Amniotic stem cell (primary cell): ENCODE measurements around the gene COQ8A.
"Not testable (repeated sequence)": the region's sequence is repeated elsewhere in the genome, so short reads cannot be mapped to it uniquely, and the experiment has no call there.

ENCODE experiments used
- DNase-seq: peaks from one replicate; lab custom pipeline; 2025; lab: John Stamatoyannopoulos, UW

The COQ8A gene

GRCh38 chr1:226985239-226985838, 45.2 kb downstream of the COQ8A start:
- no peak for DNase-seq

DNA sequence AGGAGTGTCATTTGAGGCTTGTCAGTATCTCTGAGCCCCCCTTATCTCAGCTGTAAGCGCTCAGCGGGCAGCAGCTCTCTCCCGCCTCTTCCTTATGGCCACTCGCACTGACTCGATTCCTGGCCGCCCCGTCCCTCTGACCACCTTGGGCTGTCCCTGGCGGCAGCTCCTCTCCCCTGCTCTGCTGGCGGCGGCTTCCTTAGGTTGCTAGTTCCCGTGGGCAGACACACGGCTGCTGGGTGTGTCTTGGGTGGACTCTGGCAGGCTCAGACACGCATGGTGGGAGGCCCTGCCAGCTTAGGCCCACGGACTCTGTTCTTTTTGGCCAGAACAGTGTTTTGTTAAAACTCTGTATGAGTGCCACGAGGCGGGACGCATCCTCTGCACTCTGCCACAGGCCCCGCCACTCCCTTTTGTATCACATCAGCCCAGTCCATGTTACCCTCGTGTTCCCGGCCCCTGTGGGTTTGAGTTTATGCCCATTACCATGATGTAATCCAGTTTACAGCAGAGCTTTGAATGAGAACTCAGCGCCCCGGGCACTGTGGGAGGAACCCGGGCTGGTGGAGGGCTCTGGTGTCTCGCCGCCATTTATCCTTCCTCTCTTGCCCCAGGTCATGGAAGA, 45.9 kb downstream of the COQ8A start:
- no peak for DNase-seq

GRCh38 chr1:226986496-226987178, 46.5 kb downstream of the COQ8A start:
- DNase-seq = no peak

- DNase-seq = no peak
Measured at GRCh38 chr1:226987179-226987536, 47.1 kb downstream of the COQ8A start.

GRCh38 chr1:226987623-226988333, 47.7 kb downstream of the COQ8A start:
- DNase-seq = no peak

DNA sequence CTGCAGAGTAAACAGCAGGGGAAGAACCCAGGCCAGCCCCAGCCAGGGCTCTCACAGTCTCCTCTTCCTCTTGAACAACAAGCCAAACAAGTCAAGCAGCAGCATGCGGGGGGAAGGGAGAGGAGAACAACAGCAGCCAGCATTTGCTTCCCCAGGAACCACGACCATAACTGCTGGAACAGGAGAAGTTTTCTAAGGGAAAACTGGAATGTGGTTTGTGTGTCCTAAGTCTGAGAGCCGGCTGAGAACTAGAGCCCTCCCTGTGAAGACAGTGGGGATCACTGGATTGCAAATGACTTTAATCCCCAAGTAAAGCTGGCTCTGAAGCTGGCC, 48.2 kb downstream of the COQ8A start:
- no peak for DNase-seq

DNA sequence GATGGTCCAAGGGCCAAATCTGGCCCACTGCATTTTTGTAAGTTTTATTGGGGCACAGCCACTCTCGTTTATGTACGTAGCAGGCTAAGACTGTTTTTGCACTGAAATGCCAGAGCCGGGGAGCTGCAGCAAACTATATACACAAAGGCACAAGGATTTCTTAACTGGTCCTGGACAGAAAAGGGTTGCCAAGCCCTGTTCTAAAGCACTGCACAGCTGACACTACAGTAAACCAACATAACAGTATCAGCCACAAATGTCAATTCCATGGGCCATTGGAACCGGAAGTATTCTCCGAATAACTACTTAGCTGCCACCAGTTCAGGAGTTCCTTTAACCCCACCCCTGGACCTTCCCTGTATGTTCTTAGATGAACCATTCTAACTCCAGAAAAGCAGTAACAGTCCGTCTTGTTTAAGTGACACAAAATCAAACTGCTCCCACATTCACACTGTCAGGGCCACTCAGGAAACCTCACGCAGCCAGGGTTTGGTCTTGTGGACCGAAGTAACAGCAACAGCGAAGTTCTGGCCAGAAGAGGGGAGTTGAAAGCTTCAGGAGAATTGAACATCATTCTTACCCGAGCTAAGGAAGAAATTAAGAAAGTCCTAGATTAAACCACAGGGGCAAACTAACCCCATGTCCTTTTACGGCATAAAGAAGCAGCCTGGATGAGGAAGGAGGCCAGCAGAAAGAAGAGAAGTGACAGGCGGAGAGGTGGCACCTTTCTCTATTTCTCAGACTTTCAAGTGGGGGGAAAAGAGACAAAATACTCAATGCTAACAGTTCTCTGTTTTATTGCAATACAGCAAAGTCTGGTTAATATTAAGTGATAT, 49.2 kb downstream of the COQ8A start:
- DNase-seq = no peak

DNA sequence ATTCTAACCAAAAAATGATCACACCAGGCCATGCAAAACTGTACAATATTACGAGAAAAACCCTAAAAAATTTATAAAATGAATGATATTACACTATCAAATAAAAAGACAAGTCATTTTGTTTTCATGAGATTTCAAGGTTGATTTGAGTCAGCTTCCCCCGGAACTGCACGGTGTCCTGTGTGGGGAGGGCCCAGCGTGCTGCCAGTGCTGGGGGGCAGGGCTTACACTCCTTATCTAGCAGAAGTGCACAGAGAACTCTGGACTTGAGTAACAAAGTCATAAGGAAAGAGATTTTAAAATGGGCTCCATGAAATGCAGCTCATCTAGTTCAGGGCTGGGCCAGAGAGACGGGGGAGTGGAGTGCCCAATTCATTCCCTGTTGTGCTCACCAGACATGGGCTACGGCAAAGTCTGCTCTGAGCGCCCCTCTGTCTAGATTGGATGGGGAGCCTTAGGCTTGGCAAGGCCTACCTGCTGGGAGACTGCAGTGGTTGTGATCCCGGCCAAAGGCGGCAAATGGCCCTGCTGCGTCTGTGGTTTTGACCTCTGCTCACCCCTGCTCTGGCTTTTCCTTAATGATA, 50.1 kb downstream of the COQ8A start:
- no peak for DNase-seq

DNA sequence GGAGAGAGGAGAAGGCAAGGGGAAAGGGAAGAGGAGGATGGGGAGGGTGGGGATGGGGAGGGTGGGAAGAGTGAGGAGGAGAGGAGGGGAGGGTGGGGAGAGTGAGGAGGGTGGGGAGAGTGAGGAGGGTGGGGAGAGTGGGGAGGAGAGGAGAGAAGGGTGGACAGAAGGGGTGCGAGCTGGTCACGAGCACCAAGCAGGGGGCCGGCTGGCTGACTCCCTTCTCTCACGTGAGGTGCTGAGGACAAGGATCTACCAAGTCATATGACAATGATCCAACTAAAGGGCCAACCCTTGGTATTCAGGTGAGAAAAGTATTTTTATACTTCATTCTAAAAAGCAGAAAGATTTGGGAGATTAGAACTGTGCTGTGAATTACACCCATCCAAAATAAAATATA, 51.8 kb downstream of the COQ8A start:
- DNase-seq = no peak

GRCh38 chr1:226993814-226994585, 53.9 kb downstream of the COQ8A start:
- DNase-seq = no peak

- no peak for DNase-seq
Measured at GRCh38 chr1:226994586-226995364, 54.7 kb downstream of the COQ8A start.

- no peak for DNase-seq
Measured at GRCh38 chr1:226995365-226996332, 55.6 kb downstream of the COQ8A start.

DNA sequence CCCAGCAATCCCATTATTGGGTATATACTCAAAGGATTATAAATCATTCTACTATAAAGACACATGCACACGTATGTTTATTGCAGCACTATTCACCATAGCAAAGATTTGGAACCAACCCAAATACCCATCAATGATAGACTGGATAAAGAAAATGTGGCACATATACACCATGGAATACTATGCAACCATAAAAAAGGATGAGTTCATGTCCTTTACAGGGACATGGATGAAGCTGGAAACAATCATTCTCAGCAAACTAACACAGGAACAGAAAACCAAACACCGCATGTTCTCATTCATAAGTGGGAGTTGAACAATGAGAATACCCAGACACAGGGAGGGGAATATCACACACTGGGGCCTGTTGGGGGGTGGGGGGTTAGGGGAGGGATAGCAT, 59.5 kb downstream of the COQ8A start:
- DNase-seq = not testable (repeated sequence)

DNA sequence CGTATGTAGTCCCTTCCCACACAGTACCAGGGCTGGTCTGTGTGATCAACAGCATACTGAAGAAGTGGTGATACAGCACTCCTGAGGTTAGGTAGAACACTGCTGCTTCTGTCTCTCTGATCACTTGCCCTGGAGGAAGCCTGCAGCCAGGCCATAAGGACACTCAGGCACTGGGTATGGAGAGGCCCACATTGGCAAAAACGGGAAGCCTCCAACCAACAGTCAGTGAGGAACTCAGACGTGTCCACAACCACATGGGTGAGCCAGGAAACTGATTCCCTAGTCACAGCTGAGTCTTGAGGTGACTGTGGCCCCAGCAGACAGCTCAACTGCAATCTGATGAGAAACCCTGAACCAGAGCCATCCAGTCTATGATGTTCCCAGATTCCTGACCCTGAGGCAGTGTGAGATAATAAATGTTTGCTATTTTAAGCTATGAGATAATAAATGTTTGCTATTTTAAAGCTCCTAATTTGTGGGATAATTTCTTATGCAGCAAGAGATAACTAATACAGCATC, 62.5 kb downstream of the COQ8A start:
- no peak for DNase-seq

- no peak for DNase-seq
Measured at GRCh38 chr1:227003165-227003564, 63.1 kb downstream of the COQ8A start.

DNA sequence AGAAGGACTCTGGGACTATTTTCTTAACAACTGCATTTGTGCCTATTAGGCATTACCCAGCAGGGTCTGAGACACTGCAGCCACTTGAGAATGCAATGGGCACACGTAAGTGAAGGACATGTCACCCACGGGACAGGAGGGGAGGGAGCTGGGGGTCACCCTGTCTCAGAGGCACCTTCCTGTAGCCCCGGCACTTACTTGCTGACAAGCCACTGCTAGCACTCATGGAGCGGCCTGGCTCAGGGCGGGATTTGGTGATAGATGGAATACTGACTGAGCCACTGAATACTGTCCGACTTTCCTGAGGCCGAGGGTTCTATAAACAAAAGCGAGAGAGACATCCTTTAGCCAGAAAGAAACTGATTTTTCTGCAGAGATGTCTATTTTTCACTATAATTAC, 64.7 kb downstream of the COQ8A start:
- no peak for DNase-seq

- no peak for DNase-seq
Measured at GRCh38 chr1:227006226-227006796, 66.2 kb downstream of the COQ8A start.

DNA sequence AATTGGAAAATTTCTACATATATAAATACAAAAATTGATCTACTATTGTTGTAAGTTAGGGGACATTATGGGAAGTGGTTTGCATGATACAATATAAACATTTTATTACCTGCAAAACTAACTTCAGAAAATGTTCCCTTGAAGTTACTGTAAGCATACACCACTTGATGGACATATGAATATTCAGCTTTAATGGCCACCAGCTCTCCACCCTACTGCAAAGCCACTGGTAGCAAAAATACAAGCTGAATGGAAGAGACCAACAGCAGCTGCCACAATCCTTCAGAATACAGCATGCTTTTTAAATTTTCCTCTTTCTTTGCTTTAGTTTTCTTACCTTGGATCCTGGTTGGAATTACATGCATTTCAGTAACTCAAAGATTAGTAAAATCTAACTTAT, 69.8 kb downstream of the COQ8A start:
- no peak for DNase-seq

GRCh38 chr1:227010645-227011044, 70.6 kb downstream of the COQ8A start:
- DNase-seq = no peak
